Left hindlimb (tissue), 1 donor: ENCODE data around the gene NUP42.
"Not testable (repeated sequence)": the region's sequence is repeated elsewhere in the genome, so short reads cannot be mapped to it uniquely, and the experiment has no call there.

Experiments used
- DNase-seq: peaks from one replicate; pipeline ENCODE4 v3.0.0-alpha.2; 2018

The NUP42 gene, protein sequence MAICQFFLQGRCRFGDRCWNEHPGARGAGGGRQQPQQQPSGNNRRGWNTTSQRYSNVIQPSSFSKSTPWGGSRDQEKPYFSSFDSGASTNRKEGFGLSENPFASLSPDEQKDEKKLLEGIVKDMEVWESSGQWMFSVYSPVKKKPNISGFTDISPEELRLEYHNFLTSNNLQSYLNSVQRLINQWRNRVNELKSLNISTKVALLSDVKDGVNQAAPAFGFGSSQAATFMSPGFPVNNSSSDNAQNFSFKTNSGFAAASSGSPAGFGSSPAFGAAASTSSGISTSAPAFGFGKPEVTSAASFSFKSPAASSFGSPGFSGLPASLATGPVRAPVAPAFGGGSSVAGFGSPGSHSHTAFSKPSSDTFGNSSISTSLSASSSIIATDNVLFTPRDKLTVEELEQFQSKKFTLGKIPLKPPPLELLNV

DNA sequence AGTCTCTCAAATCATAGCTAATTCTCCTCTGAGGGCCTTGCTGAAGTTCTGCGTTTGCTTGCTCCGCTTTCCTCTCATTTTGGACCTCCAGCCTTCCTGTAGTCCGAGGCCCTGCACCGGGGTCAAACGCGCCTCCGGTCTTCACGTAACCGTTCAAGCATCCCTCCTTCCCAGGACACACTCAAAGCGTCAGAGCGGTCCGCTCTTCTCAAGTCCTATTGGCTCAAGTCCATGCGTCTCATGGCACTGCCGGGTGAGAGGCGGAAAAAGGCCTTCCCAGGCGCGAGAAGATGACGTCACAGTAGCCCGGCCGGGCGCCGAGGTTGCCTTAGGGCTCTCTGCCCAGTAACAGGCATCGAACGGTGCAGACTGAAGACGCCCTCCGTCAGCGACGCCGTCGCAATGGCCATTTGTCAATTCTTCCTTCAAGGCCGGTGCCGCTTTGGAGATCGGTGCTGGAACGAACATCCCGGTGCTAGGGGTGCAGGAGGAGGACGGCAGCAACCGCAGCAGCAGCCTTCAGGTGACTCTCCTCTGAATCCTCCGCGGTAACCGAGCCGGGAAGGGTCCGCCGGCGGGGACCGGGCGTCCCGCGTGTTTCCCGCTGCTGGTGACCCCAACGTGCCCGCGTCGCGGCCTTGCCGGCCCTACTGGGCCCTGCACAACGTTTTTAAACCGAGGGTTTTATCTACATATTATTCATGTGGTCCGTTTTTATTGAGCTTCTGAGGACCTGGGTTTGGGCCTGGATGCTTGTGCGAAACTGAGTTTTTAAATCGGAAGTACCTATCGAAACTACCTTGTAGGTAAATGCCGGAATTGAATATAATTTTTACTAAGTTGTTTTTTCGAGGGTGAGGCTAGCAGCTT is at the start of gene NUP42:
Gene NUP42, plus strand, starts transcription at position 365 of the 870 bp plus-strand sequence. Its CDS starts 38 bp downstream, at position 403.
- DNase-seq, result peak; percentile 96

DNA sequence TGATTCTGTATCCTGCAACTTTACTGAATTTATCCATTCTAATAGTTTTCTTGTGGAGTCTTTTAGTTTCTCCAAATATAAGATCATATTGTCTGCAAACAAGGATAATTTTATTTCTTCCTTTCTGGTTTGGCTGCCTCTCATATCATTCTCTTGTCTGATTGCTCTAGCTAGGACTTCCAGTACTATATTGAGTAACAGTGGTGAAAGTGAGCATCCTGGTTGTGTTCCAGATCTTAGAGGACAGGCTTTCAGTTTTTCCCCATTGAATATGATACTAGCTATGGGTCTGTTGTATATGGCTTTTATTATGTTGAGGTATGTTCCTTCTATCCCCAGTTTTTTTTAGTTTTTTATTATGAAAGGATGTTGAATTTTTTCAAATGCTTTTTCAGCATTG is 48.1 kb upstream of the NUP42 start:
- no peak for DNase-seq

DNA sequence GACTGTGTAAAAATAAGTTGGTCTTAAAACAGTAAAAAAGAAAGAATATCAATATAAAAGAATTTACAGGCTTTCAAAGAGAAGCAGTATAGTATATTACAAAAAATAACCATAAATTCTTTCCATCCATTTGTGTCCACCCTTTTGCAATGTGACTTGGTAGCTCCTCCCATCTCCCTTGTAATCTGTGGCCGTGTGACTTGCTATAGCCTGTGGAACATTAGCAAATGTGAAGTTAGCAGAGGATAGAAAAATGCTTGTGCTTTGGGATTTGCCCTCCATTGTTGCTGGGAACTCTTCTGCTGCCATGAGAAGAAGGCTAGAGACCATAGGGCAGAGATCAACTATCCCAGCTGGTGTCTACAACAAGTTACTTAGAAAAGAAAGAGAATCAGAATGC is 46.1 kb upstream of the NUP42 start:
- DNase-seq, result no peak

DNA sequence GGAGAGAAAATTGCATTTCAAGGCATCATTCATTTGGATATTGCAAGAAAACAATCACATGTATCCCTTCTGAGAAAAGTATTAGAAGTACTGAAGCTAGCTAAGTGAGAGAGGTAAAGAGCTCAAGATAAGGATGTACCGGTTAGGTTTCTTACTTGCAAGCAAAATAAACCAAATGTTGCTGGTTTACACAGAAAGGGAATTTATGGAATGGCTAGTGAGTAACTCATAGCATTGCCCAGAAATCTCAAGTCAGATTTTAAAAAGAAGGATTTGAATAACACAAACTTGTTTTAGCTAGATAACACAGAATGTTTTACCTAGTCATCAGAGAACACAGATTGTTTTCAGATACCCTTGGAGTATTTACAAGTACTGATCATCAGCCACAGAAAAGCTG is 45.6 kb upstream of the NUP42 start:
- DNase-seq, result no peak

DNA sequence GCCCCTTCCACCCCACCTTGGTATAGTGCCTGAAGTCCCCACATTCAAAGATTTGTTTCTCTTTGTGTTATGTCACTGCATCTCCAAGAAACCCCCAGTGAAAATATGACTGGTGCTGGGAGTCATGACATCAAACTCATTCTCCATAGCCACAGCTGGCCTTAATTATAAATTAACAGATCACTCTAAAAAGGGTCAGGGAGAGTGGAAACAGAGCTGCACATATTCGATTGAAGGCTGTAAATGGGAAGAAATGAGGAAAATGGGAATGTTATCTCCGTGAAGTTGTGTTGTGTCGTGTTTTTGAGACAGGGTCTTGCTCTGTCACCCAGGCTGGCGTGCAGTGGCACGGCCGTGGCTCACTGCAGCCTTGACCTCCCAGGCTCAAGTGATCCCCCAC is 24.2 kb upstream of the NUP42 start:
- DNase-seq, result no peak

DNA sequence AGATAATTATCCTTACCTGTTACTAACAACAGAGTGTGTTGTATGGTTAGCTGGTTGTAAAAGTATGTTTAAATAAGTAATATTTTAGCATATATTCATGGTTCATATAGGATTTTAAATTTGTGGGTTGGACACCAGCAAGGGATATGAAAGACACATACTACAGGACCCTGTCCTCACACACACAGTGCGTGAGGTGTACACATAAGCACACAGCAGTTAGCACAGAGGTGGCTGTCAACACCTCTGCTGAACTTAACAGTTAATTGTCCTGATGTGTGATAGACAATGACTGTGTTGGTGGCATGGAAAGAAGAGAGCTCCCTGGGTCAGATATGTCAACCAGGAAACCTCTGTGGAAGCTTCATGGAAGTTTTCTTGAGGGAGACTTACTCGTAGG is 23.3 kb upstream of the NUP42 start:
- DNase-seq, result no peak

DNA sequence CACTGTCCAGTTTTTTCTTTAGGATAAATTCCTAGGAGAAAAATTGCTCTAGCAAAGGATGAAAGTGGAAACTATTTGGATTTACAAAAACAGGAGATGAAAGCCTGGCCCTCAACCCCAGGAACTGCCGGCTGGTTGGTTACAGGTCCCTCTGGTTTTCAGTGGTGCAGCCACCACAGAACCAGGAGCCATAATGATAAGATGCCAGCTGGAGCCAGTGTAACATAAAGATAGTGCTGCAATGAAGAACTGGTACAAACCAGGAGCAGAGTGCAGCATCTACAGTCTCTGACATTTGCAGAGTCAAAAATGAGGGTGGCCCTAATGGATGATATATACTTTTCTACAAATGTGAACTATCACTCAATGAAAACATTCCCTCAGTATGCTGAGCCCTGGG is 20.4 kb upstream of the NUP42 start:
- no peak for DNase-seq

DNA sequence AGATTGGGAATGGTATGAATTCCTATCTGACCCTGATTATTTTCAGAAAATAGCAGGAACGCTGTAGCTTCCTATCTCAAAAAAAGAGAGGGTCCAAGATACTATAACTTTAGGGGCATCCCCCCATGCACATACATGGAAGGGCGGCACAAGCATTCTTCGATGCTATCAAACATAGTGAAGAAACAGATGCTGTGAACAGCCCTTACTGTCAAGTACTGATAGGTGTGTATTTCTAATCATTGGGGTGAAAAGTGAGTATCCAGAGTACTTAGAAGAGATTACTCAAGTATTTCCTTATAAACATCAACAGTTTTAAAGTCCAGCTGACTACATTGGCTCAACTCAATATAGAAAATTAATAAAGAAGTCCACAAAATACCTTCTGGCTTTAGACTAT is 17.0 kb upstream of the NUP42 start:
- no peak for DNase-seq

DNA sequence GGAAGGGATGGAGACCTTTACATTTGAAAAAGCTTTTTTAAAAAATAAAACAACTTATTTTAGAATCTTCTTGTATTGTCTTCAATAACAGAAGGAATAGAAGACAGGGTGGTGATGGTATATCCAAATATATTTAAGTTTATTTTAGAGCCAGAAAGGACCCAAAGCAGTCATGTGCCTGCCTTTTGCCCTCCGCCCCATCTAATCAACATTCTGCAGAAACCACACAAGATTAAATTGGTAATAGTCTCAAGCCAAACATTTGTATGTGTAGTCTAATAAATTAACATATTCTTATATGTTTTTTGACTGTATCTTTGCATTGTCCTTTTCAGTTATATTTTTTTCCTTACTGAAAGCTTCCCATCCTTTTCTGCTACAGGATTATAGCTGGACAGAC is 16.5 kb upstream of the NUP42 start:
- no peak for DNase-seq

DNA sequence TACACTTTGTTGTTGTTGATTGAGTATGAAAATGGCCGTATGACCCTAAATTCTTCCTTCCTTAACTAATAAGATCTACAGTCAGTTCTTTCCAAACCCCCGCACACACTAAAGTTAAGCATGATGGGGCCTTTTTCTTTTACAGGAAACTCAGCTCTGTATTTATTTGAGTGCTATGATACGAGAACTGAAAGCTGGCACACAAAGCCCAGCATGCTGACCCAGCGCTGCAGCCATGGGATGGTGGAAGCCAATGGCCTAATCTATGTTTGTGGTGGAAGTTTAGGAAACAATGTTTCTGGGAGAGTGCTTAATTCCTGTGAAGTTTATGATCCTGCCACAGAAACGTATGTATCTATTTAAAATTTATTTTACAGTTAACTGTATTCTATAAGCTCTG is 14.2 kb upstream of the NUP42 start:
- DNase-seq, result no peak

DNA sequence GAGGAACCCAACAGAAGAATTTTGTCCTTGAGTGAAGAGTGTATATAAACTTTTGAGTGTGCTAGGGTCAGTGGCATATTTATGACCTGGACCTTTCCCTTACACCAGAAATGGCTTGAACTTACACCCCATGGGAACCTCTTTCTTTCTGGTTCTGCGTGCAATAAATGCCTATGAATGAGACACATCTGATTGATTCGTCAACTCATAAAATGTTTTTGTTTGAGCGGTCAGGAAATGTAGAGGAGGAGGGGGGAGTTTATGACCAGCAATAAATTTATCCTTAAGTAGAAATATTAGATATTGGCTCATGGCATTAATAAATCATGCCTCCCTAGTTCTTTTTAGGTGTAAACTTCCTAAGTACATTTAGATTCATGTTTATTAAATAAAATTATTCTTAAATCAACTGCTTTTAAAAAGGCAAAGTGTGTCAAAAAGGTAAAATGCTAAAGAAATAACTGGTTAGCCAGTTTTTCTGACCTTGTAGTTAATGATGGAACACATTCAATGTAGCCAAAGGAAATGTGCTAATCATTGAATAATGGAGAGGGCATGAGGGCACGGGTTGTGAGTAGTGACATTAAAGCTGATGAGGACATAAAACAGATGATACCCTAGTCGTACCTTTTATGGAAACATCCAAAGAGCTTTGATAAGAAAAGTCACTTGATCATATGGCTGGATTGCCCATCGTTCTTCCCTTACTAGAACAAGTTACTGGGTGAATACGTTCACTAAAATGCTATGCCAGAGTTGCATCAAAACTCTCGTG is 13.6 kb upstream of the NUP42 start:
- no peak for DNase-seq

DNA sequence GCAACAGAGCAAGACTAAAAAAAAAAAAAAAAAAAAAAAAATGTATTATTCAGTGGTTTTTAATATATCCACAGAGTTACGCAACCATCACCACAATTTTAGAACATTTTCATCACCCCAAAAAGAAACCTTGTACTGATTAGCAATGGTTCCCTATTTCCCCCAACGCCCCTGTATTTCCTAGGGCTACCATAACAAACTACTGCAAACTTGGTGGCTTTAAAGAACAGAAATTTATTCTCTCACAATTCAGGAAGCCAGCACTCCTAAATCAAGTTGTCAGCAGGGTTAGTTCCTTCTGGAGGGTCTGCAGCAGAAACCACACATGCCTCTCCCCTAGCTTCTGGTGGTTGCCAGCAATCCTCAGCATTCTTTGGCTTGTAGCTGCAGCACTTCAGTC is 5.9 kb upstream of the NUP42 start:
- DNase-seq, result no peak

DNA sequence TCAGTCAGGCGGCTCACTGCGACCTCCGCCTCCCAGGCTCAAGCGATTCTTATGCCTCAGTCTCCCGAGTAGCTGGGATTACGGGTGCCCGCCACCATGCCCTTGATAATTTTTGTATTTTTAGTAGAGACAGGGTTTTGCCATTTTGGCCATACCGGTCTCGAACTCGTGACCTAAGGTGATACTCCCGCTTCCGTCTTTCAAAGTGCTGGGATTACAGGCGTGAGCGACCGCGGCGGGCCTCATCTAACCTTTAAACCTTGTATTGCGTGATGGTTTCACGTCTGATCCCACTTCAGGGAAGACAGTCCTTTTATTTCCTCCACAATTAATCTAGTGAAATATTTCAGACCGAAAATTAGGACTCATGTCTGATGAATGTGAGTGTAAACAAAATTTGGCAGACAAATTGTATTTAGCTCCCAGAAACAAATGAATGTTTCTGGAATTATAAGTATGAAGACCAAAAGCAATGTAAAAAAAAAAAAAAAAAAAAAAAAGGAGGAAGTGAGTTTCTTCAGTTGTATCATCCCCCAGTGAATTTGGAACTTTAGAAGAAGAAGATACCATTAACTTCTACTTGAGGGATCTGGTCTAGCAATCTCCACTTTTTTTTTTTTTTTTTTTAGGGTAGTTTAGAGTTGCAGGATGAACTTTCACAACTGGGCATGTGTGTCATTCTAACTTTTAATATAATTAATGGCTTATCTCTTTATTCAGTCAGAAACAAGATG is 1.6 kb downstream of the NUP42 start:
- no peak for DNase-seq

DNA sequence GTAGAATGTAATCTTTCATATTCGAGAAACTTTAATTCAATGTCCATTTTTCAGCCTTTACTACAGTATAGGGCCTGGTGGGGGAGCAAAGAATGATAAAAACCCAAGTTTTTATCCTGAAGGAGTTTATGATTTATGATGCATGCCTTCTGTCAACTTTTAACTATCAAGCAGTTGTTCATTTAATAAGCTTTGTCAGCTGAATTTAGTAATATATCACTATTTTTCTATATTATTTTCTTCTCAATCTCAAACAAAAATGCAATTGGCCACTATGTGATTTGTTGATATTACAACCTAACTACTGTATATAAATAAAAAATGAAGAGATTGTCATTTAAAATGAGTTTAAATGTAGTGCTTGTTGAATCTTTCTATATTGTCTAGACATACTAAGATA is 2.4 kb downstream of the NUP42 start:
- DNase-seq, result no peak

DNA sequence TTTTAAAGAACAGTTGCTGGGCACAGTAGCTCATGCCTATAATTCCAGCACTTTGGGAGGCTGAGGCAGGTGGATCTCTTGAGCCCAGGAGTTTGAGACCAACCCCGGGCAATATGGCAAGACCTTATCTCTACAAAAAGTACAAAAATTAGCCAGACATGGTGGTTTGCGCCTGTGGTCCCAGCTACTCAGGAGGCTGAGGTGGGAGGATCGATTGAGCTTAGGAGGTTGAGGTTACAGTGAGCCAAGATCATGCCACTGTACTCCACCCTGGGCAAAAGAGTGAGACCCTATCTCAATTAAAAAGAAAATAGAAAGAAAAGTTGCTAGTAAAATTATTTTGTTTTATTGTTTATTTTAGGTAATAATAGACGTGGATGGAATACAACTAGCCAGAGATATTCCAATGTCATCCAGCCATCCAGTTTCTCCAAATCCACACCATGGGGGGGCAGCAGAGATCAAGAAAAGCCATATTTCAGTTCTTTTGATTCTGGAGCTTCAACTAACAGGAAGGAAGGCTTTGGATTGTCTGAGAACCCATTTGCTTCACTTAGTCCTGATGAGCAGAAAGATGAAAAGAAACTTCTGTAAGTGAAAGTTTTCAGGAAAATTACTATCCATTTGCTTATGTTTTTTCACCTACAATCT is 3.0 kb downstream of the NUP42 start:
- DNase-seq, result peak; percentile 47

DNA sequence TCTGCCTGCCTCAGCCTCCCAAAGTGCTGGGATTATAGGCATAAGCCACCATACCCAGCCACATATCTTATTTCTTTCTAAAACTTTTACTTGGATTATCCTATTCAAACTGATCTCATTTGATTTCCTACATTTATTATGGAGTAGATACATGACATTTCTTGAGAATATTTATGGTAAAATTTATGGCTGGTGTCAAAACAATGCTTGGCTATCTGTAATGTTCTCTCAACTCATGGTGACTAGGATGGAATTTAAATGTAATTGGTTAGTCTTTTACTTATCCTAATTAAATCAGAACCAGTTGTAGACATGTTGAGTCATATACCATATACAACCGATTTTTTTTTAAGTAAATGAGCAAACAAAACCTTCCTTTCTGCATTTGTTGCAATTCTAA is 4.1 kb downstream of the NUP42 start:
- no peak for DNase-seq

DNA sequence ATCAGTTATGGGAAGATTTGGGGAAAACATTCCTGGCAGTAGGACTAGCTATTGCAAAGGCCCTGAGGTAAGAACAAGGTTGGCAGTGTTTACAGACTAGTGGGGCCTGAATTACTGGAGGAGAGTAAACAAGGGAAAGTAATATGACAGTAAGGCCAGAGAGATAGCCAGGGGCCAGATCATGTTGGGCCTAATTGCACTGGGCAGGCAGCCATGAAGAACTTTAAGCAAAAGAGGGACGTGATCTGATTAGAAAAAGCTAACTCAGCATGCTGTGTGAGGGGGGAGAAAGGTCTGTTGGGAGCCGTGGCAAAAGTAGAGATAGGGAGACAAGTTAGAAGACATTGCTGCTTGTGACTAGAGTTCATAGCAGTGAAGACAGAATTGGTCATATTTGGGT is 9.2 kb downstream of the NUP42 start:
- DNase-seq, result no peak

DNA sequence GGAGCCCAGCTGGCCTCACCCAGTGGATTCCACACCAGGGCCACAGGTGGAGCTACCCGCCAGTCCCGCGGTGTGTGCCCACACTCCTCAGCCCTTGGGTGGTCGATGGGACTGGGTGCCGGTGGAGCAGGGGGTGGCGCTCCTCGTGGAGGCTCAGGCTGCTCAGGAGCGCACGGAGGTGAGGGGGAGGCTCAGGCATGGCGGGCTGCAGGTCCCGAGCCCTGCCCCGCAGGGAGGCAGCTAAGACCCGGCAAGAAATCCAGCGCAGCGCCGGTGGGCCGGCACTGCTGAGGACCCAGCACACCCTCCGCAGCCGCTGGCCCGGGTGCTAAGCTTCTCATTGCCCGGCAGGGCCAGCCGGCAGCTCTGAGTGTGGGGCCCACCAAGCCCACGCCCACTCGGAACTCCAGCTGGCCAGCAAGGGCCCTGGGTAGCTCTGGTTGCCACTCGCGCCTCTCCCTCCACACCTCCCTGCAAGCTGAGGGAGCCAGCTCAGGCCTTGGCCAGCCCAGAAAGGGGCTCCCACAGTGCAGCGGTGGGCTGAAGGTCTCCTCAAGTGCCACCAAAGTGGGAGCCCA is 11.9 kb downstream of the NUP42 start:
- DNase-seq, result not testable (repeated sequence)

DNA sequence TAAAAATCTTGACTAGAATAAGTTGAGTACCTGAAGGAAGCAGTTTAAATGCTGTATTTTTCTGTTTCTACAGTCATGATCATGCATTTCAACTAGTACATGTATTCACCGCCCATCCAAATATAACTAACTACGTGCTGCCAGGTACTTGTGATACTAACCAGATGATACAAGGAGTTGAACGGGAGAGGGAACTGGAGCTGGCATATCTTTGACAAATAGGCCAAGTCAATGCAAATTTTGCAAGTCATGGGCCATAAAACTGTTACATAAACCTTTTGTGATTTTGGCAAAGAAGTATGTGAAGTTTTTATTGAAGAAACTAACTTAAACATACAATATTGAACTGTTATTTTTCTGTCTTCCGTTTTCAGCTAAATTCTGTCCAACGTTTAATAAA is 14.5 kb downstream of the NUP42 start:
- no peak for DNase-seq

DNA sequence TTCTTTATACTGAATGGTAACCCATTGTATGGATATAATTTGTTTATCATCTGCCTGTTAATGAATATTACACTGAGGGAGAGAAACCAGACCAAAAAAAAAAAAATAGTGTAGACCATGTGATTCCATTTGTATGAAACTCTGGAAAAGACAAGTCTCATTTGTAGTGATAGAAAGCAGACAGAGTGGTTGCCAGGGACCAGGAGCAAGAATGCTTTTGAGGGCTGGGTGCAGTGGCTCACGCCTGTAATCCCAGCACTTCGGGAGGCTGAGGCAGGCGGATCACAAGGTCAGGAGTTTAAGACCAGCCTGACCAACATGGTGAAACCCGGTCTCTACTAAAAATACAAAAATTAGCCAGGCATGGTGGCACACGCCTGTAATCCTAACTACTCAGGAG is 15.9 kb downstream of the NUP42 start:
- not testable (repeated sequence) for DNase-seq

DNA sequence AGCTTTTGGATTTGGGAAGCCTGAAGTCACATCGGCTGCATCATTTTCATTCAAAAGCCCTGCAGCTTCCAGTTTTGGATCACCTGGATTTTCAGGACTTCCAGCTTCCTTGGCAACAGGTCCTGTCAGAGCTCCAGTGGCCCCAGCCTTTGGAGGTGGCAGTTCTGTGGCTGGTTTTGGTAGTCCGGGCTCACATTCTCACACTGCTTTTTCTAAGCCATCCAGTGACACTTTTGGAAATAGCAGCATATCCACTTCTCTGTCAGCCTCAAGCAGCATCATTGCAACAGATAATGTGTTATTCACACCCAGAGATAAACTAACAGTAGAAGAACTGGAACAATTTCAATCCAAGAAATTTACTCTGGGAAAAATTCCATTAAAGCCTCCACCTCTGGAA is 18.5 kb downstream of the NUP42 start:
- no peak for DNase-seq

DNA sequence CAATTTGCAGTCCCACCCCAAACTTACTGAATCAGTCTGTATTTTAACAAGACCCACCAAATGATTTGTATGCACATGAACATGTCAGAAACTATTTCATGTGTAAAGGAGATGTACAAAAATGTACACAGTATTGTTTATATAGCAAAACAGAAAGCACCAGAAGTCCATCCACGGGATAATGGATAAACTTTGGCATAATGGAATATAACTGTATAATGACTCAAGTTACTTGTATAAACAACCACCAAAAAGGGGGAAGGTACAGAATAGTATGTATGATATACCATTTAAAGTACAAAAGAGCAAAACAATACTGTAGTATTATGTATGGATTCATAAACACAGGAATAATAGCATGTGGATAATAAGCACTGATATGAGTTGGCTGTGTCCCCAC is 22.4 kb downstream of the NUP42 start:
- no peak for DNase-seq
